ENCODE data around the gene ZNF234.
"Not testable (repeated sequence)": the region's sequence is repeated elsewhere in the genome, so short reads cannot be mapped to it uniquely, and the experiment has no call there.

Gene ZNF234

DNA sequence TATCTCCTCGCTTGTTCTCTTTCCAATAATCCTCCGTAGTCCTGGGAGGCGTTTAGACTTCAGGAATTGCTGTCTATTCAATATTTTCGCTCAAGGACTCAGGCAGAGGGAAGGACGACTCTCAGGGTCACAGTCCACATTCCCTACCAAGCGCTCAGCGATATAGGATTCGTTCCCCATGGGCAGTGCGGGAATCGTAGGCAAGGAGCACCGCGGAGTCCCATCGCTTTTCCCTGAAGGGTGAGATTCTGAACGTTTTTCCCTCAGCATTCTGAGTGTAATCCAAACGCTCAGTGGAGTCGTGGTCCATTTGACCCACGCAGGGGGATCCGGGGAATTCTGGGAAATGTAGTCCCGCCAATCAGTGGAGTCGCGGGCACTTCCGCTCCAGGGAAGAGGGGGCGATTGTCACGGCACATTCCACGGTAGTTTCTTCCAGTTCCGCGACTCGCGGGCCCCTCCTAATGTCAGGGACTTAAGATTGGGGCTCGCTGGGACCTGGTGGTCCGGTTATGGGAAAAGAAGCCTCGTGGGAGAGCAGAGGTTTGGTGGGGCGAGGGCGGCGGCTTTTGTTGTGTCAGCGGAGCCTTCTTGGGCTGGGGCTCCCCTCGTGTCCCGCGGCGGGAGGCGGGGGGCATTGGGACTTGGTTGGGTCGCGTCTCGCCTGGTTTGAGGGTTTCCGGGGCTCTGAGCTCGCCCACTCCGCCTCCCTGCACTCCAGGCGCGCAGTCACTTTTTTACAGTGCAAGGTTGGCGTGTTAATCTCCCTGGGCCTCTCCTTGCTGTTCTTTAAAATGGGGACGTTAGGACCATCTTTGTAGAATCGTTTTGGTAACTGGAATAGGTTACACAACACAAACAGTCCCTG lies at the start of gene ZNF234:
Gene ZNF234 (plus strand): TSS at position 364 of the 868 bp plus-strand sequence. CDS start 3,079 bp downstream, outside the sequence.
- DNase-seq: peak; percentile 92

GRCh38 chr19:44092108-44092507 lies 49.2 kb upstream of the ZNF234 start:
- no peak for DNase-seq

GRCh38 chr19:44093931-44094765 lies 47.2 kb upstream of the ZNF234 start, which contains the start of gene ZNF224:
Gene ZNF224 (plus strand): TSS chr19:44094361. CDS start chr19:44097874, 3,513 bp downstream.
- peak; percentile 97 for DNase-seq

GRCh38 chr19:44107751-44108150 lies 33.6 kb upstream of the ZNF234 start:
- no peak for DNase-seq

- DNase-seq: no peak
These were observed 31.9 kb upstream of the ZNF234 start for GRCh38 chr19:44109458-44109857.

- DNase-seq: peak; percentile 92
These were observed 29.4 kb upstream of the ZNF234 start for GRCh38 chr19:44111910-44112463.

DNA sequence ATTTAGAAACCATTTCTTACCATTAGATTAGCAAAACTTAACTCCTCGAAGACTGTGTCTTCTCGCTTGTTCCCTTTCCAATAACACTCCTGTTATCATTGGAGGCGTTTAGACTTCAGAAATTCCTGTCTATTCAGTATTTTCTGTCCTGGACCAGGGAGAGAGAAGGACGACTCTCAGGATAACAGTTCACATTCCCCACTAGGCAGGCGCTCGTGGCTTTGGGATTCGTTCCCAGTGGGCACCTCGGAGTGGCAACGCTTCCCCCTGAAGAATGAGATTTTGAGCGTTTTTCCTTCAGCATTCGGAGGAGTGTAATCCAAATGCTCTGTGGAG lies 28.6 kb upstream of the ZNF234 start:
- no peak for DNase-seq

DNA sequence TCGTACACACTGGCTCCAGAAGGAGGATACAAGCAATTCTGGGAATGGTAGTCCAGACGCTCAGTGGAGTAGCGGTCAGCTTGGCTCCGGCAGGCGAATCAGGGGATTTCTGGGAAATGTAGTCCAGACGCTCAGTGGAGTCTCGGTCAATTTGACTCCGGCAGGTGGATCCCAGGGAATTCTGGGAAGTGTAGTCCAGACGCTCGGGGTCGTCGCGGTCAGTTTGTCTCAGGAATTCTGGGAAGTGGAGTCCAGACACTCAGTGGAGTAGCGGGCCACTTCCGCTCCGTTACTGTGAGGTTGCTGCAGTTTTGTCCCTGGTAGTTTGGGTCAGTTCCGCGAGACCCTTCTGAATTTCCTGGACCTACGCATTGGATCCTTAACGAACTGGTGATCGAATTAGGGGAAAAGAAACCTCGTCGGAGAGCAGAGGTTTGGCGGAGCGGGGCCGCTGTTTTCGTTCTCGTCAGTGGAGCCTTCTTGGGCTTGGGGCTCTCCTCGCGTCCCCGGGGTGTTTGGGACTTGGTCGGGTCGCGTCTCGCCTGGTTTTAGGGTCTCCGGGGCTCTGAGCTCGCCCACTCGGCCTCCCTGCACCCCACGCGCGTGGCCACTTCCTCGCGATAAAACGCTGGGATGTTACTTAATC lies 28.1 kb upstream of the ZNF234 start, which contains the start of gene ZNF225:
Gene ZNF225 (plus strand): TSS at position 262 of the 646 bp plus-strand sequence. CDS start 2,429 bp downstream, outside the sequence.
- DNase-seq: peak; percentile 99

- peak; percentile 42 for DNase-seq
These were observed 27.5 kb upstream of the ZNF234 start for GRCh38 chr19:44113784-44114390.

DNA sequence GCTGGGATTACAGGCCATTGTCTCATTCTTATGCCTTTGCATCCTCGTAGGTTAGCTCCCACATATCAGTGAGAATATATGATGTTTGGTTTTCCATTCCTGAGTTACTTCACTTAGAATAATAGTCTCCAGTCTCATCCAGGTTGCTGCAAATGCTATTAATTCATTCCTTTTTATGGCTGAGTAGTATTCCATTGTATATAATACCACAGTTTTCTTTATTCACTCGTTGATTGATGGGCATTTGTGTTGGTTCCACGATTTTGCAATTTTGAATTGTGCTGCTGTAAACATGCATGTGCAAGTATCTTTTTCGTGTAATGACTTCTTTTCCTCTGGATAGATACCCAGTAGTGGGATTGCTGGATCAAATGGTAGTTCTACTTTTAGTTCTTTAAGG lies 20.2 kb upstream of the ZNF234 start:
- not testable (repeated sequence) for DNase-seq

DNA sequence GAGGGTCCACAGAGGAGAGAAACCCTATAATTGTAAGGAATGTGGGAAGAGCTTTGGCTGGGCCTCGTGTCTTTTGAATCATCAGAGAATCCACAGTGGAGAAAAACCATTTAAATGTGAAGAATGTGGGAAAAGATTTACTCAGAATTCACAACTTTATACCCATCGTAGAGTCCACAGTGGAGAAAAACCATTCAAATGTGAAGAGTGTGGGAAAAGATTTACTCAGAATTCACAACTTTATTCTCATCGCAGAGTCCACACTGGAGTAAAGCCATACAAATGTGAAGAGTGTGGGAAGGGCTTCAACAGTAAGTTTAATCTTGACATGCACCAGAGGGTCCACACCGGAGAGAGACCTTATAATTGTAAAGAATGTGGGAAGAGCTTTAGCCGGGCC lies 9.4 kb upstream of the ZNF234 start:
- no peak for DNase-seq

- DNase-seq: peak; percentile 63
These were observed 692 bp downstream of the ZNF234 start for GRCh38 chr19:44142059-44142433.

- peak; percentile 44 for DNase-seq
These were observed 8.4 kb downstream of the ZNF234 start for GRCh38 chr19:44149776-44150175.

DNA sequence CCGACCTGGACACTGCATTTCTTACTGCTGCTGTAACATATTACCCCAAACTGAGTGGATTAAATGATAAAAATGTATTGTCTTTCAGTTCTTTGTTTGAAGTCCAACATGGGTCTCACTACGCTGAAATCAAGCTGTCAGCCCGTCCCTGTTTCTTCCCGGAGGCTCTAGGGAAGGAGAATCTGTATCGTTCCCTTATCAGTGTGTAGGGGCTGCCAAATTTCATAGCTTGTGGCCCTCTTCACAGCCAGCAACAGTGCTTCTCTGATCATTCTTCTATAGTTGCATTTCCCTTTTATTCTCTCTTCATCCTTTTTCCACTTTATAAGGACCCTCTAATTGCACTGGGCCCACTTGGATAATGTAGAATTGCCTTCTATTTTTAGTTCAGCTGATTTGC lies 10.1 kb downstream of the ZNF234 start:
- no peak for DNase-seq

DNA sequence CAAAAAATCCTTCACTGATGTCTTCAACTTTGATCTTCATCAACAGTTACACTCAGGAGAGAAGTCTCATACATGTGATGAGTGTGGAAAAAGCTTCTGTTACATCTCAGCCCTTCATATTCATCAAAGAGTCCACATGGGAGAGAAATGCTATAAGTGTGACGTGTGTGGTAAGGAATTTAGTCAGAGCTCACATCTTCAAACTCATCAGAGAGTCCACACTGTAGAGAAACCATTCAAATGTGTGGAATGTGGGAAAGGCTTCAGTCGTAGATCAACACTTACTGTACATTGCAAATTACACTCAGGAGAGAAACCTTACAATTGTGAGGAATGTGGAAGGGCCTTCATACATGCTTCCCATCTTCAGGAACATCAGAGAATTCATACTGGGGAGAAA lies 15.1 kb downstream of the ZNF234 start:
- DNase-seq: no peak

GRCh38 chr19:44163789-44164188 lies 22.4 kb downstream of the ZNF234 start:
- no peak for DNase-seq

GRCh38 chr19:44164327-44164672 lies 22.9 kb downstream of the ZNF234 start:
- no peak for DNase-seq

GRCh38 chr19:44164673-44165512 lies 23.5 kb downstream of the ZNF234 start, which contains the start of gene ZNF226:
Gene ZNF226 (plus strand): TSS chr19:44165100. CDS start chr19:44170081, 4,981 bp downstream.
- peak; percentile 100 for DNase-seq

GRCh38 chr19:44170660-44171059 lies 29.3 kb downstream of the ZNF234 start:
- not testable (repeated sequence) for DNase-seq

DNA sequence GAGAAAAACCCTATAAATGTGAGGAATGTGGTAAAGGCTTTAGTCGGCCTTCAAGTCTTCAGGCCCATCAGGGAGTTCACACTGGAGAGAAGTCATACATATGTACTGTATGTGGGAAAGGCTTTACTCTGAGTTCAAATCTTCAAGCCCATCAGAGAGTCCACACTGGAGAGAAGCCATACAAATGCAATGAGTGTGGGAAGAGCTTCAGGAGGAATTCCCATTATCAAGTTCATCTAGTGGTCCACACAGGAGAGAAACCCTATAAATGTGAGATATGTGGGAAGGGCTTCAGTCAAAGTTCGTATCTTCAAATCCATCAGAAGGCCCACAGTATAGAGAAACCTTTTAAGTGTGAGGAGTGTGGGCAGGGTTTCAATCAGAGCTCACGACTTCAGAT lies 35.2 kb downstream of the ZNF234 start:
- no peak for DNase-seq

DNA sequence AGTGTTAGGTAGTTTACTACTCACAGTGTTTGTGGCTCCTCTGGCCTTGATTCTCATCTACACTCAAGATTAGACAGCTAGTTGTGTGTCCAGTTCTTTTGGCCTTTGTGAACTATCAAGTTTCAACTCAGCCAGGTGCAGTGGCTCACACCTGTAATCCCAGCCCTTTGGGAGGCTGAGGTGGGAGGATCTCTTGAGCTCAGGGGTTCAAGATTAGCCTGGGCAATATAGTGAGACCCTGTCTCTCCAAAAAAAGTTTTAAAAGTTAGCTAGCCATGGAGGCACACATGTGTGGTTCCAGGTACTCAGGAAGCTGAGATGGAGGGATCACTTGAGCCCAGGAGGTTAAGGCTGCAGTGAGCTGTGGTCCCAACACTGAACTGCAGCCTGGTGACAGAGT lies 39.6 kb downstream of the ZNF234 start:
- DNase-seq: no peak

All from hematopoietic multipotent progenitor cell treated with erythropoietin and hydrocortisone succinate and interleukin-3 and kit ligand, for 6 days (in vitro differentiated cells).